COLO668 (cell line): ENCODE data around the gene EID1.
"Not testable (repeated sequence)": the region's sequence is repeated elsewhere in the genome, so short reads cannot be mapped to it uniquely, and the experiment has no call there.

Experiments used
- DNase-seq: peaks from one replicate; lab custom pipeline; 2025; ENCODE audit not compliant: unreplicated experiment; lab: John Stamatoyannopoulos, UW

The EID1 gene

GRCh38 chr15:48877630-48878595 is at the start of gene EID1:
TSS of gene EID1 (plus strand) at chr15:48878134. CDS start at chr15:48878177, 43 bp downstream.
- peak; percentile 95 for DNase-seq

- no peak for DNase-seq
These were observed 49.5 kb upstream of the EID1 start for GRCh38 chr15:48828471-48828870.

- DNase-seq, result no peak
These were observed 49.0 kb upstream of the EID1 start for GRCh38 chr15:48828906-48829305.

GRCh38 chr15:48832648-48833047 is 45.3 kb upstream of the EID1 start:
- DNase-seq, result no peak

GRCh38 chr15:48833526-48834239 is 44.3 kb upstream of the EID1 start:
- DNase-seq, result no peak

- DNase-seq, result no peak
These were observed 43.2 kb upstream of the EID1 start for GRCh38 chr15:48834756-48835155.

GRCh38 chr15:48842501-48842900 is 35.4 kb upstream of the EID1 start:
- no peak for DNase-seq

GRCh38 chr15:48845123-48845522 is 32.8 kb upstream of the EID1 start:
- DNase-seq, result no peak

GRCh38 chr15:48850648-48851047 is 27.3 kb upstream of the EID1 start:
- DNase-seq, result no peak

- DNase-seq, result no peak
These were observed 26.0 kb upstream of the EID1 start for GRCh38 chr15:48851956-48852355.

GRCh38 chr15:48854434-48854833 is 23.5 kb upstream of the EID1 start:
- not testable (repeated sequence) for DNase-seq

- peak; percentile 12 for DNase-seq
These were observed 22.2 kb upstream of the EID1 start for GRCh38 chr15:48855501-48856440.

GRCh38 chr15:48856942-48857341 is 21.0 kb upstream of the EID1 start:
- DNase-seq, result no peak

GRCh38 chr15:48858401-48858800 is 19.5 kb upstream of the EID1 start:
- no peak for DNase-seq

GRCh38 chr15:48859426-48859825 is 18.5 kb upstream of the EID1 start:
- no peak for DNase-seq

GRCh38 chr15:48861813-48862431 is 16.0 kb upstream of the EID1 start:
- peak; percentile 17 for DNase-seq

GRCh38 chr15:48862705-48863104 is 15.2 kb upstream of the EID1 start:
- no peak for DNase-seq

- DNase-seq, result no peak
These were observed 12.4 kb upstream of the EID1 start for GRCh38 chr15:48865370-48866079.

- no peak for DNase-seq
These were observed 11.8 kb upstream of the EID1 start for GRCh38 chr15:48866141-48866563.

GRCh38 chr15:48868023-48868422 is 9.9 kb upstream of the EID1 start:
- DNase-seq, result no peak
